Measurements from ENCODE around the gene ATP2C2. TPM values are rescaled to one million over a fixed set of nuclear protein-coding genes. Genes with fewer than 3 reads are reported as not detected.

The ATP2C2 gene
- total RNA-seq, 6 experiments from 2014 or later: 0.18 to 0.51 (median 0.32) TPM; not detected in 2

GRCh38 chr16:84496991-84497390 lies 128.7 kb downstream of the ATP2C2 start:
- DNase-seq (peak in 1 of 3 donors; percentile 20), ATAC-seq (no peak)
- no peaks in the 10 kb centered on the region for H3K36me3 ChIP-seq
- TF ChIP-seq, protein P1, sequence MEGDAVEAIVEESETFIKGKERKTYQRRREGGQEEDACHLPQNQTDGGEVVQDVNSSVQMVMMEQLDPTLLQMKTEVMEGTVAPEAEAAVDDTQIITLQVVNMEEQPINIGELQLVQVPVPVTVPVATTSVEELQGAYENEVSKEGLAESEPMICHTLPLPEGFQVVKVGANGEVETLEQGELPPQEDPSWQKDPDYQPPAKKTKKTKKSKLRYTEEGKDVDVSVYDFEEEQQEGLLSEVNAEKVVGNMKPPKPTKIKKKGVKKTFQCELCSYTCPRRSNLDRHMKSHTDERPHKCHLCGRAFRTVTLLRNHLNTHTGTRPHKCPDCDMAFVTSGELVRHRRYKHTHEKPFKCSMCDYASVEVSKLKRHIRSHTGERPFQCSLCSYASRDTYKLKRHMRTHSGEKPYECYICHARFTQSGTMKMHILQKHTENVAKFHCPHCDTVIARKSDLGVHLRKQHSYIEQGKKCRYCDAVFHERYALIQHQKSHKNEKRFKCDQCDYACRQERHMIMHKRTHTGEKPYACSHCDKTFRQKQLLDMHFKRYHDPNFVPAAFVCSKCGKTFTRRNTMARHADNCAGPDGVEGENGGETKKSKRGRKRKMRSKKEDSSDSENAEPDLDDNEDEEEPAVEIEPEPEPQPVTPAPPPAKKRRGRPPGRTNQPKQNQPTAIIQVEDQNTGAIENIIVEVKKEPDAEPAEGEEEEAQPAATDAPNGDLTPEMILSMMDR (IDR thresholded peaks at IDR 0.05): no peak
- no peak for TF ChIP-seq POLR2A (IDR thresholded peaks at IDR 0.05)
- no peaks in the 10 kb centered on the region for H3K9me3 ChIP-seq
- no peak overlapping the region for H3K4me3 ChIP-seq
- intact Hi-C loops (cut with DNase I): no loop called here
- WGBS (ENCODE audit: insufficient coverage, low coverage, low lambda C conversion rate, missing lambda C conversion rate): 96% methylated on average over 3 of the region's 3 CpGs
- H3K27ac ChIP-seq: no peak overlapping the region
- no peaks in the 10 kb centered on the region for H3K4me1 ChIP-seq
- H3K27me3 ChIP-seq: no peaks in the 10 kb centered on the region

GRCh38 chr16:84497418-84498222 lies 129.3 kb downstream of the ATP2C2 start:
- ATAC-seq: no peak
- H3K4me3 ChIP-seq: no peak overlapping the region
- DNase-seq: peak in 1 of 3 donors; percentile 24
- H3K4me1 ChIP-seq: no peaks in the 10 kb centered on the region
- H3K36me3 ChIP-seq: no peaks in the 10 kb centered on the region
- H3K27me3 ChIP-seq: no peaks in the 10 kb centered on the region
- no peak overlapping the region for H3K27ac ChIP-seq
- H3K9me3 ChIP-seq: no peaks in the 10 kb centered on the region
- TF ChIP-seq, protein P1 (IDR thresholded peaks at IDR 0.05): no peak
- TF ChIP-seq POLR2A (IDR thresholded peaks at IDR 0.05): no peak
- 81% methylated on average over 17 of the region's 18 CpGs for WGBS (ENCODE audit: insufficient coverage, low coverage, low lambda C conversion rate, missing lambda C conversion rate)
- intact Hi-C loops (cut with DNase I): no loop called here

- Histone ChIP-seq H3K36me3 (no peaks in the 10 kb centered on the region), H3K4me3 (no peak overlapping the region), H3K9me3 (no peaks in the 10 kb centered on the region), H3K4me1 (no peaks in the 10 kb centered on the region), H3K27me3 (no peaks in the 10 kb centered on the region), H3K27ac (no peak overlapping the region)
- ATAC-seq (no peak), DNase-seq (peak in 1 of 3 donors; percentile 9)
- WGBS (ENCODE audit: insufficient coverage, low coverage, low lambda C conversion rate, missing lambda C conversion rate): 100% methylated on average over 2 of the region's 2 CpGs
- no peak for TF ChIP-seq POLR2A (IDR thresholded peaks at IDR 0.05)
- TF ChIP-seq, protein P1 (IDR thresholded peaks at IDR 0.05): no peak
- intact Hi-C loops (cut with DNase I): no loop called here
Measured at GRCh38 chr16:84498223-84498610, 129.9 kb downstream of the ATP2C2 start.

GRCh38 chr16:84498859-84499620 lies 130.7 kb downstream of the ATP2C2 start:
- Histone ChIP-seq H3K27ac (no peak overlapping the region), H3K27me3 (no peaks in the 10 kb centered on the region), H3K9me3 (no peaks in the 10 kb centered on the region), H3K36me3 (no peaks in the 10 kb centered on the region), H3K4me3 (no peak overlapping the region), H3K4me1 (no peaks in the 10 kb centered on the region)
- intact Hi-C loops (cut with DNase I): no loop called here
- no peak for ATAC-seq
- 91% methylated on average over 10 of the region's 13 CpGs for WGBS (ENCODE audit: insufficient coverage, low coverage, low lambda C conversion rate, missing lambda C conversion rate)
- no peak for DNase-seq
- TF ChIP-seq POLR2A (IDR thresholded peaks at IDR 0.05): no peak

GRCh38 chr16:84499638-84500037 lies 131.3 kb downstream of the ATP2C2 start:
- H3K4me3 ChIP-seq: no peak overlapping the region
- intact Hi-C loops (cut with DNase I): no loop called here
- DNase-seq (no peak), ATAC-seq (no peak)
- TF ChIP-seq, protein P1 (IDR thresholded peaks at IDR 0.05): no peak
- no peak for TF ChIP-seq POLR2A (IDR thresholded peaks at IDR 0.05)
- H3K4me1 ChIP-seq: no peaks in the 10 kb centered on the region
- H3K27me3 ChIP-seq: no peaks in the 10 kb centered on the region
- no peaks in the 10 kb centered on the region for H3K9me3 ChIP-seq
- WGBS (ENCODE audit: insufficient coverage, low coverage, low lambda C conversion rate, missing lambda C conversion rate): 88% methylated on average over 10 of the region's 15 CpGs
- no peaks in the 10 kb centered on the region for H3K36me3 ChIP-seq
- no peak overlapping the region for H3K27ac ChIP-seq

Measured in right lobe of liver (tissue), 6 donors.